GM18867 (cell line): ENCODE data around the gene WNT10A.

ENCODE experiments used
- ATAC-seq: cut with Tn5 transposase; IDR thresholded peaks from one replicate; pipeline ENCODE4 v1.9.1; 2021; ENCODE audit warnings: mild to moderate bottlenecking, moderate library complexity; ENCODE audit not compliant: unreplicated experiment

Gene WNT10A

GRCh38 chr2:218857371-218858137, 23.1 kb upstream of the WNT10A start:
- ATAC-seq = no peak

GRCh38 chr2:218858138-218858445, 22.6 kb upstream of the WNT10A start:
- no peak for ATAC-seq

- no peak for ATAC-seq
Observed at GRCh38 chr2:218858671-218859555, 21.7 kb upstream of the WNT10A start.

DNA sequence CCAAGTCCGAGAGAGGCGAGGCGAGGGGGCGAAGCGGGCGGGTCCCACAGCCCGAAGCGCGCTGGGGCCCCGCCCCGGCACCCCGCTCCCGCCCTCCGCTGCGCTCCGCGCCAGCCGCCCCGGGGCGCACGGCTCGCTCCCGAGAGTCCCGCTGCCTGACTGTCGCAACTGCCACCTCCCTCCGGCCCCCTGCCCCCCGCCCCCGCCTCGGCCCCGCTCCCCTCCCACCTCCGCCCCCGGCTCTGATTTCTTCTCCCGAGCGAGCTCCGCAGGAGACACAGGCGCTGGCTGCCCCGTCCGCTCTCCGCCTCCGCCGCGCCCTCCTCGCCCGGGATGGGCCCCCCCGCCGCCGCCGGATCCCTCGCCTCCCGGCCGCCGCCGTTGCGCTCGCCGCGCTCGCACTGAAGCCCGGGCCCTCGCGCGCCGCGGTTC, 21.1 kb upstream of the WNT10A start, which contains the start of gene WNT6:
WNT6 (plus strand) TSS at position 250 of the 432 bp plus-strand sequence. CDS start 233 bp downstream, outside the sequence.
- ATAC-seq = no peak

DNA sequence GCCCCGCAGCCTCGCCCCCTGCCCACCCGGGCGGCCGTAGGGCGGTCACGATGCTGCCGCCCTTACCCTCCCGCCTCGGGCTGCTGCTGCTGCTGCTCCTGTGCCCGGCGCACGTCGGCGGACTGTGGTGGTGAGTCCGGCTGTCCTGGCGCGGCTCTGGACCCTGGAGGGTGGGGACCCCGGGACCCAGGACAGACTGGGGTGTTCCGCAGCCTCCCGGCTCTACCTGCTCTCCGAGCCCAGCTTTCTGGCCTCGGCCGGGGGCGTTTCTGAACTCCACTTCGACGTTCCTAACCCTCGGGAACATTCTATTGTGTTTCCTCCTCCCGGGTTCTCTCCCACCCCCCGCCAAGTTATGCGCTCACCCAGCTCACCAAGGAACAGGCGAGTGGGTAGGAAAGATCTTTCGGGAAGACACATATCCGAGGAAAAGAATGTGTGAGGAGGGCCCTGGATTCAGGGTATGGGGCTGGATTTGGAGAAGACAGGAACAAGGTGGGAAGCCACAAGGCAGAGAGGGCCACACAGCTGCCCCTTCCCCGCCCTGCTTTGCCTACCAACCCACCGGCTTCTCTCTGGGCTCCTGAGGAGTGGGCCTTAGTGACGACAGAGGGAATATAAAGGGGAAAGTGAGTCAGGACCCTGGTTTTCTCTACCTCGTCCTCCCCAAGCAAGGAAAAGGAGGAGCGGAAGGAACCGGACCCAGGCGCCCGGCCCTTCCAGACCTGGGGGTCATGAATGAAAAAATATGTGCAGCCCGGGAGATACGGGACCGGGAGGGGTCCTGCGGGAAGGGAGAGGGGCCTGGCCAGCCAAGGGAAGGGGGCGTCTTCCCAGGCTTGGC, 20.4 kb upstream of the WNT10A start:
- ATAC-seq = no peak

- no peak for ATAC-seq
Observed at GRCh38 chr2:218860950-218861381, 19.7 kb upstream of the WNT10A start.

DNA sequence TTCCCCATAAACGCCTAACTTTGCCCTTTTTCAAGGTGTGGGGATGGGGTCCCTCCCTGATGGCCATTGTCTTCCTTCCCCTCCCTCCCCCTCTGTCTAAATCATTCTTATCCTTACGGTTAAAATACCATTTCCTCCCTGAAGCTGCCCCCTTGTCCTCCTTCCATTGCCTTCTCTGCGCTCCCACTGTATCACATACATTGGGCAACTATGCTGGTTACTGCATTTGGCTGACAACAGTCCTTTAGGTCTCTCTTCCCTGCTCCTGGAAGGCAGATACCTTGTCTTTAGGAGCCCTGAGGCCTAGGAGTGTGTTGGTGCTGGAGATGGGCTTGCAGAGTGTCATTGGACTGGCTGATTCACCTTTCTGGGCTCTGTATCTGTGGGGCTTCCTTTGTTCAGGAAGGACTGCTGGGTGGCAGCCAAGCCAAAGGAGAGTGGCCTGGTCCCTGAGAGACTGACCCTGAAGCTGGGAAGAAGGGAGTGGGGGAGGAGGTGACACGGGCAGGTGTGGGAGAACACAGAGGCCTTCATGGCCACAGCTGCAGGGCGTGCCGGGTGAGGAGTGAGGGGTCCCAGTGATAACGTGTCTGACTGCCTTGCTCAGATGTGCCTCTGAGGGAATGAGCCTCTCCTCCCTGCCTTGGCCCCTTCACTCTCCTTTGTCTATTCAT, 18.9 kb upstream of the WNT10A start:
- ATAC-seq = no peak

- no peak for ATAC-seq
Observed at GRCh38 chr2:218863021-218863520, 17.6 kb upstream of the WNT10A start.

GRCh38 chr2:218865396-218865795, 15.3 kb upstream of the WNT10A start:
- ATAC-seq = no peak

- no peak for ATAC-seq
Observed at GRCh38 chr2:218865999-218866398, 14.7 kb upstream of the WNT10A start.

DNA sequence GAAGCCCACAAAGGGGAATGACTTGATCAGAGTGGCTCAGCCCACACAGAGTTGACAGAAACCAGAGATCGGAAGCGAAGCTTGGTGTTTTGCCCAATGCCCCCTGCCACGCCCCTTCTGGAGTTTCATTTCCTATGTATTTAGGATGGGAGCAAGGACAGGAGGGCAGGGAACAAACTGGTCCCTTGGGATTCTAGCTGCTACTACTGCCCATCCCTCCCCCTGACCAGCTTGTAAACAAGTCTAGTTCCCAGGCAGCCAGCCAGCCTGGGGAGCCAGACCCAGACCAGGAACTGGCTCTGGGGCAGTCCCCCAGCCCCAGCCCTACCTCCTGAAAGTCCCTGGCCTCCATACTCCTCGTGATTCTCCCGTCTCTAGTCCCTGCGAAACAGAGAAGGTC, 12.8 kb upstream of the WNT10A start:
- ATAC-seq = no peak

- ATAC-seq = no peak
Observed at GRCh38 chr2:218869064-218869463, 11.6 kb upstream of the WNT10A start.

- ATAC-seq = no peak
Observed at GRCh38 chr2:218870984-218871344, 9.7 kb upstream of the WNT10A start.

DNA sequence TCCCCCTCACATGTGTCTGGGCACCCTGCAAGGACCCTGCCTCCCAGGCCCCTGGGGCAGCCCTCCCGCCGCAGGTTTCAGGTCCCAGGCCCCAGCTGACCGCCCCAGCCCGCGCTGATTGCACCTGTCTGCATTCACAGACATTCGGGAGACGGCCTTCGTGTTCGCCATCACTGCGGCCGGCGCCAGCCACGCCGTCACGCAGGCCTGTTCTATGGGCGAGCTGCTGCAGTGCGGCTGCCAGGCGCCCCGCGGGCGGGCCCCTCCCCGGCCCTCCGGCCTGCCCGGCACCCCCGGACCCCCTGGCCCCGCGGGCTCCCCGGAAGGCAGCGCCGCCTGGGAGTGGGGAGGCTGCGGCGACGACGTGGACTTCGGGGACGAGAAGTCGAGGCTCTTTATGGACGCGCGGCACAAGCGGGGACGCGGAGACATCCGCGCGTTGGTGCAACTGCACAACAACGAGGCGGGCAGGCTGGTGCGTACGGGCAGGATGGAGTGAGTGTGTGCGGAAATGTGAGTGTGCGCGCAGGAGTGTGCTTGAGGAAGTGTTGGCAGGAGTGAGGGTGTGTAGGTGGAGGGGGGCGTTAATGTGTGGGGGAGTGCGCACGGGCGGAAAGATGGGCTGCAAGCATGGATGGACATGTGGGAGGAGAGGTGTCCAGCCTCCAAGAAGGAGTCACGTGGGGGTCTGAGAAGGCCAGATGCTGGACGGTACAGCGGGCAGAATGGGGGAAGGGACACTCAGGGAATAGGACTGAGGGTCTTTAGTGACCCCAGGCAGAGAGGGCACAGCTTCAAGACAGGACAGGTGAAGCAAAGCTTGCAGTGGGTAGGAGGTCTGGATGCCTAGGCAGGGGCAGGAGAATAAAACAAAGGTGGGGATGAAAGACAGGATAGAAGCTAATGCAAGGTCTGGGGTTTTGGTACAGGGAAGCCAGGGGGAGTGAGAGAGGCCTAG, 9.0 kb upstream of the WNT10A start:
- ATAC-seq = no peak

GRCh38 chr2:218872645-218873358, 7.8 kb upstream of the WNT10A start:
- no peak for ATAC-seq

DNA sequence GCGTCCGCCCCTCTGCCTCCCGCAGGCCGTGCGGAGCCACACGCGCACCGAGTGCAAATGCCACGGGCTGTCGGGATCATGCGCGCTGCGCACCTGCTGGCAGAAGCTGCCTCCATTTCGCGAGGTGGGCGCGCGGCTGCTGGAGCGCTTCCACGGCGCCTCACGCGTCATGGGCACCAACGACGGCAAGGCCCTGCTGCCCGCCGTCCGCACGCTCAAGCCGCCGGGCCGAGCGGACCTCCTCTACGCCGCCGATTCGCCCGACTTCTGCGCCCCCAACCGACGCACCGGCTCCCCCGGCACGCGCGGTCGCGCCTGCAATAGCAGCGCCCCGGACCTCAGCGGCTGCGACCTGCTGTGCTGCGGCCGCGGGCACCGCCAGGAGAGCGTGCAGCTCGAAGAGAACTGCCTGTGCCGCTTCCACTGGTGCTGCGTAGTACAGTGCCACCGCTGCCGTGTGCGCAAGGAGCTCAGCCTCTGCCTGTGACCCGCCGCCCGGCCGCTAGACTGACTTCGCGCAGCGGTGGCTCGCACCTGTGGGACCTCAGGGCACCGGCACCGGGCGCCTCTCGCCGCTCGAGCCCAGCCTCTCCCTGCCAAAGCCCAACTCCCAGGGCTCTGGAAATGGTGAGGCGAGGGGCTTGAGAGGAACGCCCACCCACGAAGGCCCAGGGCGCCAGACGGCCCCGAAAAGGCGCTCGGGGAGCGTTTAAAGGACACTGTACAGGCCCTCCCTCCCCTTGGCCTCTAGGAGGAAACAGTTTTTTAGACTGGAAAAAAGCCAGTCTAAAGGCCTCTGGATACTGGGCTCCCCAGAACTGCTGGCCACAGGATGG, 7.1 kb upstream of the WNT10A start:
- ATAC-seq = no peak

DNA sequence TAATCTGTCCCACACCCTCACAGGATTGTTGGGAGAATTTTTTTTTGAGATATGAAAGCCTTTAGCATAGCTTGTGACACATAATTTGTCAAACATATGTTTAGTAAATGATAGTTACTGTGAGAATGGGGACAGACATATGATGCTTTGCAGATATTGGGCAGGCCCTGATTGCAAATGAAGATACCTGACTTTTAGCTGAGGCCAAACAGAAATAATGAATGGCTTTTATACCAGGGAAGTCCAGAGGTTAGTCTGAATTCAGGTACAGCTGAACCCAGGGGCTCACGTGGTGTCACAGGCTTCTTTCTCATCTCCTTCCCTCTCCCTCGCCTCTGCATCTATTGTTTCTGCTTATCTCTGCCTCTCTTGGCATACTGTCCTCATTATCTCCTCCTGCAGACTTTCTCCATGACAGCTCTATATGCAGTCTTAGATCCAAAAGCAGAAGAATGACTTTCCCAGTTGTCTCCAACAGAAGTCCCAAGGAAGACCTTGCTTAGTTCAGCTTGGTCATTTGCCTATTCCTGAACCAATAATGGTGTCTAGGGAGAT, 4.9 kb upstream of the WNT10A start:
- ATAC-seq = no peak
